ENCODE data around the gene TOGARAM2.

DNA sequence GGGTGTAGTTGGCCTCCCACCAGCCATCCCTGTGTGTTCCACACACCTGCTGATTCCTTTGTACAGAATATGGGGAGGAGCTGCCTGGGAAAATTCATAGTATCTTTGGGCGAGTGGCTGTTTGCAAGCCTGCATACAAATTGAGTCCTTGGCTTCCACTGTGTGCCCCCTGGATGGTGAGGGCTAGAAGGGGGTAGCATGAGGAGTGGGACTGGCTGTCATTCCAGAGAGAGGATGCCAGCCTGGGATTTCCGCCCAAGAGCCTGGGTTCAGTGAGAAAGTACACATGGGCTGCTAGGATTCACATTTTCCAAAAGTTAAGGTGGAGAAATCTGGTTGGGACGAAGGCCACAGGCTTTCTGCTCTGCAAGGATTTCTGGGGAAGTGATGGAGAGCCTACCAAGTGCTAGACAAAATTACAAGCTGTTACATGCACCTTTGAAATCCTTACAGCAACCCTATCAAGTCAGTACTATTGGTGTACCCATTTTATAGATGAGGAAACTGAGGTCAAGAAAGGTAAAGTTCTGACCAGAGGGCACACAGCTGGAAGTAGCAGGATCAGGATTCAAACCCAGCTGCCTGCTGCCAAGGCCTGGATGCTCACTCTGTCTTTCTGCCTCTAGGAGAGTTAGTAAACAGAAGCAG lies 606 bp upstream of the TOGARAM2 start:
- TF ChIP-seq, protein P1, sequence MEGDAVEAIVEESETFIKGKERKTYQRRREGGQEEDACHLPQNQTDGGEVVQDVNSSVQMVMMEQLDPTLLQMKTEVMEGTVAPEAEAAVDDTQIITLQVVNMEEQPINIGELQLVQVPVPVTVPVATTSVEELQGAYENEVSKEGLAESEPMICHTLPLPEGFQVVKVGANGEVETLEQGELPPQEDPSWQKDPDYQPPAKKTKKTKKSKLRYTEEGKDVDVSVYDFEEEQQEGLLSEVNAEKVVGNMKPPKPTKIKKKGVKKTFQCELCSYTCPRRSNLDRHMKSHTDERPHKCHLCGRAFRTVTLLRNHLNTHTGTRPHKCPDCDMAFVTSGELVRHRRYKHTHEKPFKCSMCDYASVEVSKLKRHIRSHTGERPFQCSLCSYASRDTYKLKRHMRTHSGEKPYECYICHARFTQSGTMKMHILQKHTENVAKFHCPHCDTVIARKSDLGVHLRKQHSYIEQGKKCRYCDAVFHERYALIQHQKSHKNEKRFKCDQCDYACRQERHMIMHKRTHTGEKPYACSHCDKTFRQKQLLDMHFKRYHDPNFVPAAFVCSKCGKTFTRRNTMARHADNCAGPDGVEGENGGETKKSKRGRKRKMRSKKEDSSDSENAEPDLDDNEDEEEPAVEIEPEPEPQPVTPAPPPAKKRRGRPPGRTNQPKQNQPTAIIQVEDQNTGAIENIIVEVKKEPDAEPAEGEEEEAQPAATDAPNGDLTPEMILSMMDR (conservative IDR thresholded peaks at IDR 0.05; ENCODE audit: low read depth, low read length): no peak
- TF ChIP-seq EZH2 (IDR thresholded peaks at IDR 0.05; ENCODE audit: borderline replicate concordance, low read depth, low read length, poor library complexity, severe bottlenecking): no peak

All from A673 (cell line).